IMR-90 (cell line): ENCODE data around the gene TRIM41. TPM values are rescaled to one million over a fixed set of nuclear protein-coding genes. Genes with fewer than 3 reads are reported as not detected.

Source experiments
- ATAC-seq: fragments of 200-7000 bp; cut with Tn5 transposase; 2 replicates; pipeline ENCODE4 v1.9.1; 2020; ENCODE audit warnings: low read depth, mild to moderate bottlenecking, moderate library complexity
- BruUV-seq: library from RNA; stranded (reverse); fragments of 400-500 nt; replicated peaks from 2 replicates; lab custom pipeline; 2021; lab: Mats Ljungman, UMichigan
- CTCF ChIA-PET: fragments of 300-600 bp; formaldehyde crosslinking; extraction: SDS; loops from one replicate; lab custom pipeline; 2021; ENCODE audit warnings: antibody characterized with exemption; lab: Yijun Ruan, JAX
- POLR2A ChIA-PET: fragments of 300-600 bp; sonication (Branson Sonifier 250); formaldehyde crosslinking; loops from one replicate; lab custom pipeline; 2022; ENCODE audit warnings: antibody characterized with exemption; ENCODE audit not compliant: unreplicated experiment; lab: Charles Lee
- DNase-seq: peaks from one replicate; pipeline ENCODE4 v3.0.0; 2013
- H2AFZ ChIP-seq: replicated peaks from 2 replicates; pipeline ENCODE3; 2013; ENCODE audit warnings: low read length, mild to moderate bottlenecking; ENCODE audit not compliant: poor library complexity
- H2AK5ac ChIP-seq: 2 replicates; pipeline ENCODE4 v1.6.1; 2013; ENCODE audit warnings: low read depth, low read length, inconsistent platforms
- H2AK9ac ChIP-seq: replicated peaks from 2 replicates; pipeline ENCODE3; 2013; ENCODE audit warnings: mild to moderate bottlenecking, low read depth, low read length, moderate library complexity; ENCODE audit not compliant: poor library complexity
- H2BK120ac ChIP-seq: 2 replicates; pipeline ENCODE4 v1.6.1; 2013; ENCODE audit warnings: low read depth, low read length, inconsistent platforms
- H2BK15ac ChIP-seq: 3 replicates; pipeline ENCODE4 v1.6.1; 2013; ENCODE audit warnings: low read depth, low read length, inconsistent platforms
- H2BK20ac ChIP-seq: 2 replicates; pipeline ENCODE4 v1.6.1; 2013; ENCODE audit warnings: low read depth, mild to moderate bottlenecking, inconsistent platforms, low read length, moderate library complexity
- H2BK5ac ChIP-seq: 2 replicates; pipeline ENCODE4 v1.6.1; 2013; ENCODE audit warnings: mild to moderate bottlenecking, low read depth, low read length, inconsistent platforms; ENCODE audit not compliant: poor library complexity, severe bottlenecking
- H3K14ac ChIP-seq: replicated peaks from 2 replicates; pipeline ENCODE4 v1.6.1; 2013; ENCODE audit warnings: low read depth, low read length, inconsistent platforms
- H3K18ac ChIP-seq: 2 replicates; pipeline ENCODE4 v1.6.1; 2013; ENCODE audit warnings: low read depth, low read length, control low read depth
- H3K23ac ChIP-seq: 2 replicates; pipeline ENCODE4 v1.6.1; 2013; ENCODE audit warnings: low read depth, low read length, inconsistent platforms
- H3K27ac ChIP-seq: 2 replicates; pipeline ENCODE4 v1.5.1; 2013; ENCODE audit warnings: mild to moderate bottlenecking, control low read depth, low read length; ENCODE audit not compliant: insufficient read depth
- H3K27me3 ChIP-seq: 2 replicates; pipeline ENCODE4 v1.6.1; 2013; ENCODE audit warnings: low read length; ENCODE audit not compliant: control insufficient read depth, insufficient read depth
- H3K36me3 ChIP-seq: 2 replicates; pipeline ENCODE4 v1.6.1; 2013; ENCODE audit warnings: low read length, mixed read lengths; ENCODE audit not compliant: control insufficient read depth, insufficient read depth
- H3K4ac ChIP-seq: 2 replicates; pipeline ENCODE4 v1.6.1; 2013; ENCODE audit warnings: low read depth, low read length, inconsistent platforms
- H3K4me1 ChIP-seq: 2 replicates; pipeline ENCODE4 v1.6.1; 2013; ENCODE audit warnings: low read length, mixed read lengths; ENCODE audit not compliant: control insufficient read depth, insufficient read depth
- H3K4me2 ChIP-seq: 2 replicates; pipeline ENCODE4 v1.6.1; 2013; ENCODE audit warnings: low read depth, mild to moderate bottlenecking, control low read depth, low read length, moderate library complexity
- H3K4me3 ChIP-seq: 2 replicates; pipeline ENCODE4 v1.5.1; 2013; ENCODE audit warnings: low read depth, mild to moderate bottlenecking, control low read depth, low read length, moderate library complexity; ENCODE audit not compliant: insufficient read depth
- H3K56ac ChIP-seq: 2 replicates; pipeline ENCODE4 v1.6.1; 2013; ENCODE audit warnings: low read length, inconsistent platforms; ENCODE audit not compliant: insufficient read depth; ENCODE audit errors: extremely low read depth
- H3K79me1 ChIP-seq, 2 experiments: 2 replicates each; pipeline ENCODE4 v1.6.1; 2013; ENCODE audit warnings: low read length in 2 of 2, inconsistent platforms in 1 of 2, low read depth in 1 of 2
- H3K9ac ChIP-seq: 2 replicates; pipeline ENCODE4 v1.6.1; 2013; ENCODE audit warnings: low read depth, low read length, control low read depth
- H3K9me1 ChIP-seq: 2 replicates; pipeline ENCODE4 v1.6.1; 2013; ENCODE audit warnings: low read length, inconsistent platforms; ENCODE audit not compliant: insufficient read depth
- H3K9me3 ChIP-seq: 2 replicates; pipeline ENCODE4 v1.6.1; 2013; ENCODE audit warnings: low read length; ENCODE audit not compliant: control insufficient read depth, insufficient read depth
- H4K20me1 ChIP-seq: 2 replicates; pipeline ENCODE4 v1.6.1; 2013; ENCODE audit warnings: low read length, inconsistent platforms; ENCODE audit not compliant: insufficient read depth
- H4K5ac ChIP-seq: 2 replicates; pipeline ENCODE4 v1.6.1; 2013; ENCODE audit warnings: mild to moderate bottlenecking, low read depth, low read length, control low read depth
- H4K8ac ChIP-seq, 2 experiments: 2 replicates each; pipeline ENCODE4 v1.6.1; 2013; ENCODE audit warnings: low read depth in 2 of 2, low read length in 2 of 2, control low read depth in 1 of 2, inconsistent platforms in 1 of 2
- H4K91ac ChIP-seq: 2 replicates; pipeline ENCODE4 v1.6.1; 2013; ENCODE audit warnings: low read depth, low read length, inconsistent platforms; ENCODE audit not compliant: insufficient read depth
- BHLHE40 ChIP-seq: fragments of 150-350 bp; IDR thresholded peaks from 2 replicates; pipeline ENCODE4 v1.6.1; 2016; ENCODE audit warnings: mild to moderate bottlenecking, low read depth, low read length
- ELK1 ChIP-seq: fragments of 150-350 bp; IDR thresholded peaks from 2 replicates; pipeline ENCODE4 v1.6.1; 2016; ENCODE audit warnings: low read depth, mild to moderate bottlenecking, low read length, moderate library complexity, borderline replicate concordance
- FOS ChIP-seq: fragments of 150-350 bp; IDR thresholded peaks from 2 replicates; pipeline ENCODE4 v1.6.1; 2016; ENCODE audit warnings: low read depth, low read length
- WGBS, 2 experiments: methylation state at CpG; one replicate each; pipeline versions ENCODE4 v1.1.5 to v1.1.7; 2013; ENCODE audit warnings: missing lambda C conversion rate in 2 of 2; ENCODE audit not compliant: insufficient read length in 1 of 2; ENCODE audit errors: extremely low coverage in 2 of 2; 5-methylcytosine and 5-hydroxymethylcytosine counted together
- dilution Hi-C: fragments of 300-500 bp; cut with HindIII; formaldehyde crosslinking; loops from one replicate; pipeline ENCODE4 v1.14.3; 2018; ENCODE audit warnings: low sequenced_read_pairs; ENCODE audit not compliant: unreplicated experiment
- in situ Hi-C: fragments of 300-500 bp; cut with MboI; formaldehyde crosslinking; loops from 3 replicates; pipeline ENCODE4 v1.14.3; 2019; ENCODE audit warnings: low sequenced_read_pairs, inconsistent platforms, mixed read lengths
- intact Hi-C: fragments of 100-400 bp; cut with micrococcal nuclease; formaldehyde crosslinking; loops from 2 replicates; pipeline ENCODE4 v1.10.0; 2022
- polyA plus RNA-seq, 3 experiments: library from polyadenylated mRNA; depleted of rRNA; stranded (reverse); fragments of >200 nt; gene quantifications; 2 replicates each; pipeline ENCODE4 v1.2.3, GENCODE V29; 2012; ENCODE audit warnings: low replicate concordance in 1 of 3
- total RNA-seq: library from RNA; depleted of rRNA; stranded (reverse); fragments of >200 nt; gene quantifications from 2 replicates; pipeline ENCODE4 v1.2.3, GENCODE V29; 2012

Gene TRIM41
- total and polyA plus RNA-seq, 2 of the 4 experiments (the other 2 are of a cell fraction): 5.9 to 15.7 TPM

GRCh38 chr5:181173420-181174342 lies 49.4 kb upstream of the TRIM41 start:
- Histone ChIP-seq H3K4me1 (peaks cover 4% of the 10 kb centered on the region; the same call in 1 of the 2 replicates), H3K79me1 (no peaks in the 10 kb centered on the region), H2BK15ac (no peak overlapping the region), H2AFZ (peak overlapping the region; percentile 79), H4K5ac (no peak overlapping the region), H3K27ac (no peak overlapping the region), H3K4me2 (peak overlapping the region; percentile 29), H3K27me3 (no peaks in the 10 kb centered on the region), H3K9ac (no peak overlapping the region), H3K4me3 (no peak overlapping the region), H3K18ac (no peak overlapping the region), H2BK20ac (no peak overlapping the region), H3K56ac (no peak overlapping the region), H2BK120ac (no peak overlapping the region), H4K8ac (no peak overlapping the region), H3K9me3 (no peaks in the 10 kb centered on the region), H3K4ac (no peak overlapping the region), H2AK5ac (no peak overlapping the region), H3K36me3 (no peaks in the 10 kb centered on the region), H3K9me1 (peaks cover 2% of the 10 kb centered on the region; the same call in 1 of the 2 replicates), H4K20me1 (no peaks in the 10 kb centered on the region), H3K14ac (no peak overlapping the region), H2BK5ac (no peak overlapping the region), H3K23ac (no peak overlapping the region), H2AK9ac (no peak overlapping the region), H4K91ac (no peak overlapping the region)
- DNase-seq (peak; percentile 79), ATAC-seq (peak; percentile 56)
- BruUV-seq: no TSS peak
- ChIA-PET POLR2A (no interaction called here), CTCF (interaction anchor here (0.6 to 1.0 kb wide), 2 partner anchors 14 to 1411 kb away, joined by 3 to 4 read pairs; no protein-coding TSS in a partner anchor)
- 9% methylated on average over 12 of the region's 50 CpGs; no CpG with 5 or more reads in 1 of the 2 experiments for WGBS, 2 experiments
- intact Hi-C loops: no loop called here
- dilution Hi-C loops: no loop called here
- in situ Hi-C loops: no loop called here
- no peak for TF ChIP-seq ELK1
- TF ChIP-seq FOS: peak; percentile 46; the same call in 1 of the 2 replicates
- 0 out of 2 replicates have a peak, but pooled peaks have one; percentile 4 for TF ChIP-seq BHLHE40
